Upper lobe of left lung (tissue), 6 donors: ENCODE measurements around the gene C5orf52. TPM values are rescaled to one million over a fixed set of nuclear protein-coding genes. Genes with fewer than 3 reads are reported as not detected.
"Not testable (repeated sequence)": the region's sequence is repeated elsewhere in the genome, so short reads cannot be mapped to it uniquely, and the experiment has no call there.

Source experiments
- ATAC-seq, 2 donors: fragments of 200-7000 bp; cut with Tn5 transposase; one replicate each; pipeline ENCODE4 v1.9.1; 2022; ENCODE audit warnings: mild to moderate bottlenecking in 2 of 2, moderate library complexity in 2 of 2; ENCODE audit not compliant: low FRiP score in 2 of 2
- DNase-seq, 2 donors: peaks; one replicate each; pipeline ENCODE4 v3.0.0-alpha.2; 2019 to 2020
- H3K27ac ChIP-seq, 4 donors: fragments of 200-600 bp; sonication (generic); one replicate each; pipeline ENCODE4 v1.5.1; 2016 to 2019
- H3K27me3 ChIP-seq, 4 donors: fragments of 200-600 bp; sonication (generic); one replicate each; pipeline ENCODE4 v1.5.1; 2017 to 2019
- H3K36me3 ChIP-seq, 4 donors: fragments of 200-600 bp; sonication (generic); one replicate each; pipeline ENCODE4 v1.5.1; 2016 to 2019
- H3K4me1 ChIP-seq, 4 donors: fragments of 200-600 bp; sonication (generic); one replicate each; pipeline ENCODE4 v1.5.1; 2018 to 2019
- H3K4me3 ChIP-seq, 4 donors: fragments of 200-600 bp; sonication (generic); one replicate each; pipeline ENCODE4 v1.5.1; 2017 to 2019; ENCODE audit warnings: mild to moderate bottlenecking in 2 of 4, moderate library complexity in 1 of 4
- H3K9me3 ChIP-seq, 4 donors: fragments of 200-600 bp; sonication (generic); one replicate each; pipeline ENCODE4 v1.5.1; 2018 to 2019
- EP300 ChIP-seq, 4 donors: sonication (generic); formaldehyde crosslinking; IDR thresholded peaks; one replicate each; pipeline ENCODE4 v1.5.1; 2017; ENCODE audit warnings: antibody characterized with exemption in 4 of 4, control low read depth in 2 of 4
- POLR2A ChIP-seq, 4 donors: fragments of 450-650 bp; IDR thresholded peaks; one replicate each; pipeline ENCODE4 v1.5.1; 2016 to 2017; ENCODE audit warnings: antibody characterized with exemption in 4 of 4, mild to moderate bottlenecking in 2 of 4
- POLR2AphosphoS5 ChIP-seq, 2 donors: sonication (generic); formaldehyde crosslinking; IDR thresholded peaks; one replicate each; pipeline ENCODE4 v1.5.1; 2017; ENCODE audit warnings: antibody characterized with exemption in 2 of 2
- WGBS, 2 donors: methylation state at CpG; one replicate each; pipeline ENCODE4 v1.1.5; 2017 to 2018; 5-methylcytosine and 5-hydroxymethylcytosine counted together
- total RNA-seq, 6 donors: library from RNA; depleted of rRNA in 4 of 6; stranded (reverse); fragments of >200 nt in 4 of 6; gene quantifications; one replicate each; pipeline versions ENCODE4 v1.1.0 to v1.2.1, GENCODE V29; 2016 to 2021
- TF ChIP-seq, protein P1 (sequence below), 6 experiments: fragments of 450-650 bp in 4 of 6; fragments of 200-600 bp in 2 of 6; sonication (generic) in 2 of 6; IDR thresholded peaks; one replicate each; pipeline ENCODE4 v1.5.1; 2016 to 2019; ENCODE audit warnings: antibody characterized with exemption in 6 of 6
- donor health status: DM: no; HTN: no; CAD: no; lungs with moderate emphysema.
- donor health status: DM: no; HTN: yes; CAD: no; lungs with severe emphysema.

C5orf52 gene
- total RNA-seq, 6 donors from 2014 or later: not detected

DNA sequence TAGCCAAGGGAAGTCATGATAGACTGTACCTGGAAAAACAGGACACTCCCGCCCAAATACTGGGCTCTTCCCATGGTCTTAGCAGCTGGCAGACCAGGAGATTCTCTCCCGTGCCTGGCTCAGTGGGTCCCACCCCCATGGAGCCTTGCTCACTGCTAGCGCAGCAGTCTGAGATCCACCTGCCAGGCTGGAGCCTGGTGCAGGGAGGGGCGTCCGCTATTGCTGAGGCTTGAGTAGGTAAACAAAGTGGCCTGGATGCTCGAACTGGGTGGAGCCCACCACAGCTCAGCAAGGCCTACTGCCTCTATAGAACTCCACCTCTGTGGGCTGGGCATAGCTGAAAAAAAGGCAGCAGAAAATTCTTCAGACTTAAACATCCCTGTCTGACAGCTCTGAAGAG lies 49.8 kb downstream of the C5orf52 start:
- TF ChIP-seq EP300 (IDR thresholded peaks at IDR 0.05): no peak
- TF ChIP-seq, protein P1, sequence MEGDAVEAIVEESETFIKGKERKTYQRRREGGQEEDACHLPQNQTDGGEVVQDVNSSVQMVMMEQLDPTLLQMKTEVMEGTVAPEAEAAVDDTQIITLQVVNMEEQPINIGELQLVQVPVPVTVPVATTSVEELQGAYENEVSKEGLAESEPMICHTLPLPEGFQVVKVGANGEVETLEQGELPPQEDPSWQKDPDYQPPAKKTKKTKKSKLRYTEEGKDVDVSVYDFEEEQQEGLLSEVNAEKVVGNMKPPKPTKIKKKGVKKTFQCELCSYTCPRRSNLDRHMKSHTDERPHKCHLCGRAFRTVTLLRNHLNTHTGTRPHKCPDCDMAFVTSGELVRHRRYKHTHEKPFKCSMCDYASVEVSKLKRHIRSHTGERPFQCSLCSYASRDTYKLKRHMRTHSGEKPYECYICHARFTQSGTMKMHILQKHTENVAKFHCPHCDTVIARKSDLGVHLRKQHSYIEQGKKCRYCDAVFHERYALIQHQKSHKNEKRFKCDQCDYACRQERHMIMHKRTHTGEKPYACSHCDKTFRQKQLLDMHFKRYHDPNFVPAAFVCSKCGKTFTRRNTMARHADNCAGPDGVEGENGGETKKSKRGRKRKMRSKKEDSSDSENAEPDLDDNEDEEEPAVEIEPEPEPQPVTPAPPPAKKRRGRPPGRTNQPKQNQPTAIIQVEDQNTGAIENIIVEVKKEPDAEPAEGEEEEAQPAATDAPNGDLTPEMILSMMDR (IDR thresholded peaks at IDR 0.05): no peak
- no peak for TF ChIP-seq POLR2AphosphoS5 (IDR thresholded peaks at IDR 0.05)
- no peak for TF ChIP-seq POLR2A (IDR thresholded peaks at IDR 0.05)
- Histone ChIP-seq H3K9me3 (no peaks in the 10 kb centered on the region), H3K27ac (no peak overlapping the region), H3K4me3 (no peak overlapping the region), H3K36me3 (no peaks in the 10 kb centered on the region), H3K27me3 (no peaks in the 10 kb centered on the region), H3K4me1 (peaks cover 0 to 10% (median 8%) of the 10 kb centered on the region in 4 donors)
- WGBS, 2 donors: 83 to 100% methylated on average over 2 to 6 of the region's 6 CpGs
- ATAC-seq (no peak), DNase-seq (no peak)

DNA sequence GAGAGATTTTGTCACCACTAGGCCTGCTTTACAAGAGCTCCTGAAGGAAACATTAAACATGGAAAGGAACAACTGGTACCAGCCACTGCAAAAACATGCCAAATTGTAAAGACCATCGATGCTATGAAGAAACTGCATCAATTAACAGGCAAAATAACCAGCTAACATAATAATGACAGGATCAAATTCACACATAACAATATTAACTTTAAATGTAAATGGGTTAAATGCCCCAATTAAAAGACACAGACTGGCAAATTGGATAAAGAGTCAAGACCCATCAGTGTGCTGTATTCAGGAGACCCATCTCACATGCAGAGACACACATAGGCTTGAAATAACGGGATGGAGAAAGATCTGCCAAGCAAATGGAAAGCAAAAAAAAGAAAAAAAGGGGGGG lies 51.6 kb downstream of the C5orf52 start:
- H3K9me3 ChIP-seq, H3K27ac ChIP-seq, H3K27me3 ChIP-seq, H3K4me3 ChIP-seq, ATAC-seq, DNase-seq, H3K36me3 ChIP-seq, H3K4me1 ChIP-seq: not testable (repeated sequence)
- 86 to 96% methylated on average over 2 of the region's 2 CpGs for WGBS, 2 donors

DNA sequence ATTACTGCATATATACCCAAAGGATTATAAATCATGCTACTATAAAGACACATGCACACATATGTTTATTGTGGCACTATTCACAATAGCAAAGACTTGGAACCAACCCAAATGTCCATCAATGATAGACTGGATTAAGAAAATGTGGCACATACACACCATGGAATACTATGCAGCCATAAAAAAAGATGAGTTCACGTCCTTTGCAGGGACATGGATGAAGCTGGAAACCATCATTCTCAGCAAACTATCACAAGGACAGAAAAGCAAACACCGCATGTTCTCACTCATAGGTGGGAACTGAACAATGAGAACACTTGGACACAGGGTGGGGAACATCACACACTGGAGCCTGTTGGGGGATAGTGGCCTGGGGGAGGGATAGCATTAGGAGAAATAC lies 55.3 kb downstream of the C5orf52 start:
- WGBS, 2 donors: 69 to 97% methylated on average over 2 of the region's 2 CpGs
- not testable (repeated sequence) for H3K4me3 ChIP-seq, H3K36me3 ChIP-seq, DNase-seq, H3K9me3 ChIP-seq, H3K27me3 ChIP-seq, H3K27ac ChIP-seq, H3K4me1 ChIP-seq, ATAC-seq

DNA sequence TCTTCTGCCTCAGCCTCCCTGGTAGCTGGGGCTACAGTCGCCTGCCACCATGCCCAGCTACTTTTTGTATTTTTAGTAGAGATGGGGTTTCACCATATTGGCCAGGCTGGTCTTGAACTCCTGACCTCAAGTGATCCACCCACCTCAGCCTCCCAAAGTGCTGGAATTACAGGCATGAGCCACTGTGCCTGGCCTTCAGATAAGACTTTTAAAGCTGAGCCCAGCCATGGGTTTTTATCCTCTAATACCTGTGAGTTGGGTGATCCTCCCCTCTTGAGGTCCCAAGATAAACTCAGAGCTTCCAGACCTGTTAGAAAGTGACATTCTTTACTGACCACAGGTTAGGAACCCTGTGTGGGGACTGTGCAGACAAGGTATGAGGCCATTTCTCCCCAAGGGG lies 56.5 kb downstream of the C5orf52 start:
- DNase-seq, ATAC-seq: not testable (repeated sequence)
- WGBS, 2 donors: 100% methylated on average over 1 of the region's 1 CpG

More for the DNA sequence above, 56.5 kb downstream of the C5orf52 start:
- H3K36me3 ChIP-seq, H3K9me3 ChIP-seq, H3K27me3 ChIP-seq, H3K4me3 ChIP-seq, H3K4me1 ChIP-seq, H3K27ac ChIP-seq: not testable (repeated sequence)

Other genes starting within 250 kb of the C5orf52 start
- under 1 TPM in 2 of 6 donors, not detected in 4; 0.06 to 0.30 TPM for gene NIPAL4, start 211.3 kb upstream of the C5orf52 start, total RNA-seq
- gene ADAM19, start 95.8 kb upstream of the C5orf52 start, total RNA-seq: 10 to 100 TPM in 2 of 6 donors, 1 to 10 TPM in 4; 5.5 to 17.0 (median 7.1) TPM
- under 1 TPM in 1 of 6 donors, not detected in 5; 0.17 TPM for gene SOX30, start 19.1 kb upstream of the C5orf52 start, total RNA-seq
- 10 to 100 TPM in 3 of 6 donors, 1 to 10 TPM in 3; 2.1 to 12.6 (median 9.1) TPM for gene THG1L, start 59.9 kb downstream of the C5orf52 start, total RNA-seq
- 1 to 10 TPM in 5 of 6 donors, under 1 TPM in 1; 0.78 to 4.1 (median 2.0) TPM for gene LSM11, start 72.2 kb downstream of the C5orf52 start, total RNA-seq
- 100 to 1,000 TPM in 4 of 6 donors, 10 to 100 TPM in 2; 66.2 to 211 (median 123) TPM for gene CLINT1, start 187.6 kb downstream of the C5orf52 start, total RNA-seq